HepG2 (cell line): Measurements from ENCODE around the gene C2orf42. TPM values are rescaled to one million over a fixed set of nuclear protein-coding genes. Genes with fewer than 3 reads are reported as not detected.
A peak's percentile ranks its signal among the peaks of the same experiment; 100 is the strongest.

Source experiments
- FOXA1 ChIP-seq, 2 experiments: fragments of 450-650 bp in 1 of 2; sonication (generic) in 1 of 2; formaldehyde crosslinking in 1 of 2; IDR thresholded peaks; 2 replicates each; pipeline versions ENCODE4 v1.4.0 to v1.6.1; 2016 to 2020; ENCODE audit warnings: missing genetic modification reagents in 1 of 2
- HOXD1 ChIP-seq: sonication (generic); formaldehyde crosslinking; IDR thresholded peaks from 2 replicates; pipeline ENCODE4 v1.5.0; 2020; ENCODE audit warnings: missing genetic modification reagents
- MIER2 ChIP-seq: IDR thresholded peaks from 2 replicates; pipeline ENCODE4 v1.6.1; 2016; ENCODE audit warnings: missing biosample characterization, missing genetic modification reagents
- MTA1 ChIP-seq: sonication (generic); formaldehyde crosslinking; IDR thresholded peaks from 2 replicates; pipeline ENCODE4 v1.4.0; 2020; ENCODE audit warnings: missing genetic modification reagents, mild to moderate bottlenecking, borderline replicate concordance
- NR2F2 ChIP-seq: IDR thresholded peaks from 2 replicates; pipeline ENCODE4 v1.6.1; 2012; ENCODE audit warnings: low read depth, inconsistent platforms, borderline replicate concordance
- RBAK ChIP-seq: sonication (generic); formaldehyde crosslinking; IDR thresholded peaks from 2 replicates; pipeline ENCODE4 v1.5.1; 2020; ENCODE audit warnings: mild to moderate bottlenecking, missing genetic modification reagents
- REL ChIP-seq: sonication (generic); formaldehyde crosslinking; conservative IDR thresholded peaks from 2 replicates; pipeline ENCODE4 v1.8.0; 2022; ENCODE audit warnings: mild to moderate bottlenecking, missing genetic modification reagents, moderate library complexity
- SKIL ChIP-seq: sonication (generic); formaldehyde crosslinking; IDR thresholded peaks from 2 replicates; pipeline ENCODE4 v1.8.0; 2022; ENCODE audit warnings: missing genetic modification reagents, mild to moderate bottlenecking, moderate library complexity, borderline replicate concordance
- SMYD3 ChIP-seq: sonication (generic); formaldehyde crosslinking; IDR thresholded peaks from 2 replicates; pipeline ENCODE4 v1.8.1; 2023; ENCODE audit warnings: mild to moderate bottlenecking, missing genetic modification reagents
- SOX13 ChIP-seq, 3 experiments: fragments of 450-650 bp in 1 of 3; sonication (generic) in 1 of 3; formaldehyde crosslinking in 1 of 3; IDR thresholded peaks in 2 of 3; conservative IDR thresholded peaks in 1 of 3; 2 replicates each; pipeline versions ENCODE4 v1.5.0 to v1.6.1; 2016 to 2020; ENCODE audit warnings: antibody characterized with exemption in 1 of 3, mild to moderate bottlenecking in 1 of 3, missing compliant biosample characterization in 1 of 3, missing genetic modification reagents in 1 of 3, moderate library complexity in 1 of 3
- SPEN ChIP-seq: sonication (generic); formaldehyde crosslinking; IDR thresholded peaks from 2 replicates; pipeline ENCODE4 v1.5.1; 2020; ENCODE audit warnings: low read depth, mild to moderate bottlenecking, missing genetic modification reagents
- TCF12 ChIP-seq, 2 experiments: fragments of 450-650 bp in 1 of 2; sonication (generic) in 1 of 2; formaldehyde crosslinking in 1 of 2; IDR thresholded peaks; 2 replicates each; pipeline versions ENCODE4 v1.6.1 to v1.8.0; 2017 to 2022; ENCODE audit warnings: antibody characterized with exemption in 1 of 2, mild to moderate bottlenecking in 1 of 2, missing genetic modification reagents in 1 of 2, moderate library complexity in 1 of 2
- ZBTB26 ChIP-seq: IDR thresholded peaks from 2 replicates; pipeline ENCODE4 v1.6.1; 2016; ENCODE audit warnings: missing compliant biosample characterization, missing genetic modification reagents, borderline replicate concordance
- ZNF44 ChIP-seq: sonication (generic); formaldehyde crosslinking; IDR thresholded peaks from 2 replicates; pipeline ENCODE4 v1.5.1; 2020; ENCODE audit warnings: mild to moderate bottlenecking, missing genetic modification reagents
- ZNF460 ChIP-seq: sonication (generic); formaldehyde crosslinking; IDR thresholded peaks from 2 replicates; pipeline ENCODE4 v1.5.1; 2020; ENCODE audit warnings: missing genetic modification reagents, mild to moderate bottlenecking, borderline replicate concordance
- polyA plus RNA-seq, 8 experiments: library from polyadenylated mRNA; depleted of rRNA in 3 of 8; stranded (reverse) in 7 of 8; unstranded in 1 of 8; fragments of >200 nt; fragmentation: Illumina TruSeq in 4 of 8; extraction: Trizol in 4 of 8; gene quantifications; 2 replicates each; pipeline versions ENCODE4 v1.2.1 to v1.2.3, GENCODE V29; 2011 to 2016; ENCODE audit warnings: low read depth in 4 of 8, missing spikeins in 1 of 8, mixed read lengths in 1 of 8; ENCODE audit not compliant: insufficient read depth in 1 of 8
- total RNA-seq, 5 experiments: library from RNA; depleted of rRNA; stranded (reverse); fragments of >200 nt; fragmentation: Illumina TruSeq; extraction: Trizol; gene quantifications; 2 replicates each; pipeline ENCODE4 v1.2.3, GENCODE V29; 2016; ENCODE audit warnings: low read depth in 1 of 5
- TF ChIP-seq, protein P1 (sequence below): sonication (generic); formaldehyde crosslinking; IDR thresholded peaks from 2 replicates; pipeline ENCODE4 v1.4.0; 2020; ENCODE audit warnings: missing genetic modification reagents, borderline replicate concordance

C2orf42 gene
- total and polyA plus RNA-seq, 2 of the 13 experiments (the other 11 are each of a cell fraction or from before 2014, with no cell fraction given) = 9.3 to 9.9 TPM

DNA sequence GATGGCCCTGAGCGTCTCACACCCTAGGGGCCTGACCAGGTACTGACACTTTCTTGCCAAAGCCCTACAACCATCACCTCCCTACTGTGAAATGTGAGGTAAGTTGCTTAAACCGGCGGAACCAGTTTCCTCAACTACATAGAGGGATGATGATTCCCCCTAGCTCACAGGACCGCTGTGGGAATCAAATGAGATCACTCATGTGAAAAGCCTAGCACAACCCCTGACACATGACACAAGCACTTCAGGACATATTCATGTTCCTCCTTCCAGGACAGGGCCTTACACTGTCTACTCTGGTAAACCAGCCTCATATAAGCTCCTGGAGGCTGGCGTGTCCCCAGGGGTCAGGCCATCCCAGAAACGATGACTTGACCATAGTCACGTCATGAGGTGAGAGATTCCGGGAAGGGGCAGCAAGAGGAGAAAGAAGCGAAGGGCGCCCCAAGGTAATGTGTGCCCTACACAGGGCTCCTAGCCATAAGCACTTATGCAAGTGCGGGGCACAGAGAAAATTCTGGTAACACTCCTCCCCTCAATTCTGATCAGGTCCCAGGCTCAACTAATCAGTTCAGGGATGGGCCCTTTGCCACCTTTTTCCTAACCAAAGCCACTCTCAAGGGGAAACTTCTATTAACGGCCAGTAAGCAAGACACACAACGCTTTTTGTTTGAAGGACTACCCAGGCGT lies 49.5 kb downstream of the C2orf42 start (continued):
- TF ChIP-seq ZNF44 (no peak; the same call in 1 of the 2 replicates), SOX13 (IDR thresholded peaks at IDR 0.05) (no peak), SOX13 (CRISPR knock-in tag; conservative IDR thresholded peaks at IDR 0.05 in 1 of 2, IDR thresholded peaks at IDR 0.05 in 1 of 2) (no peak), MIER2 (CRISPR knock-in tag) (peak; percentile 17; the same call in 1 of the 2 replicates), ZBTB26 (CRISPR knock-in tag) (no peak), ZNF460 (CRISPR knock-in tag) (no peak), MTA1 (CRISPR knock-in tag) (no peak), TCF12 (IDR thresholded peaks at IDR 0.05) (no peak), TCF12 (CRISPR knock-in tag; IDR thresholded peaks at IDR 0.05) (no peak), REL (CRISPR knock-in tag) (peak; percentile 13; the same call in 1 of the 2 replicates), SKIL (CRISPR knock-in tag) (no peak), NR2F2 (no peak), FOXA1 (IDR thresholded peaks at IDR 0.05) (no peak), FOXA1 (CRISPR knock-in tag; IDR thresholded peaks at IDR 0.05) (no peak), RBAK (CRISPR knock-in tag) (no peak), SMYD3 (CRISPR knock-in tag) (no peak), HOXD1 (CRISPR knock-in tag) (no peak; the same call in 1 of the 2 replicates), SPEN (CRISPR knock-in tag) (no peak)
- TF ChIP-seq, protein P1, sequence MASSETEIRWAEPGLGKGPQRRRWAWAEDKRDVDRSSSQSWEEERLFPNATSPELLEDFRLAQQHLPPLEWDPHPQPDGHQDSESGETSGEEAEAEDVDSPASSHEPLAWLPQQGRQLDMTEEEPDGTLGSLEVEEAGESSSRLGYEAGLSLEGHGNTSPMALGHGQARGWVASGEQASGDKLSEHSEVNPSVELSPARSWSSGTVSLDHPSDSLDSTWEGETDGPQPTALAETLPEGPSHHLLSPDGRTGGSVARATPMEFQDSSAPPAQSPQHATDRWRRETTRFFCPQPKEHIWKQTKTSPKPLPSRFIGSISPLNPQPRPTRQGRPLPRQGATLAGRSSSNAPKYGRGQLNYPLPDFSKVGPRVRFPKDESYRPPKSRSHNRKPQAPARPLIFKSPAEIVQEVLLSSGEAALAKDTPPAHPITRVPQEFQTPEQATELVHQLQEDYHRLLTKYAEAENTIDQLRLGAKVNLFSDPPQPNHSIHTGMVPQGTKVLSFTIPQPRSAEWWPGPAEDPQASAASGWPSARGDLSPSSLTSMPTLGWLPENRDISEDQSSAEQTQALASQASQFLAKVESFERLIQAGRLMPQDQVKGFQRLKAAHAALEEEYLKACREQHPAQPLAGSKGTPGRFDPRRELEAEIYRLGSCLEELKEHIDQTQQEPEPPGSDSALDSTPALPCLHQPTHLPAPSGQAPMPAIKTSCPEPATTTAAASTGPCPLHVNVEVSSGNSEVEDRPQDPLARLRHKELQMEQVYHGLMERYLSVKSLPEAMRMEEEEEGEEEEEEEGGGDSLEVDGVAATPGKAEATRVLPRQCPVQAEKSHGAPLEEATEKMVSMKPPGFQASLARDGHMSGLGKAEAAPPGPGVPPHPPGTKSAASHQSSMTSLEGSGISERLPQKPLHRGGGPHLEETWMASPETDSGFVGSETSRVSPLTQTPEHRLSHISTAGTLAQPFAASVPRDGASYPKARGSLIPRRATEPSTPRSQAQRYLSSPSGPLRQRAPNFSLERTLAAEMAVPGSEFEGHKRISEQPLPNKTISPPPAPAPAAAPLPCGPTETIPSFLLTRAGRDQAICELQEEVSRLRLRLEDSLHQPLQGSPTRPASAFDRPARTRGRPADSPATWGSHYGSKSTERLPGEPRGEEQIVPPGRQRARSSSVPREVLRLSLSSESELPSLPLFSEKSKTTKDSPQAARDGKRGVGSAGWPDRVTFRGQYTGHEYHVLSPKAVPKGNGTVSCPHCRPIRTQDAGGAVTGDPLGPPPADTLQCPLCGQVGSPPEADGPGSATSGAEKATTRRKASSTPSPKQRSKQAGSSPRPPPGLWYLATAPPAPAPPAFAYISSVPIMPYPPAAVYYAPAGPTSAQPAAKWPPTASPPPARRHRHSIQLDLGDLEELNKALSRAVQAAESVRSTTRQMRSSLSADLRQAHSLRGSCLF (CRISPR knock-in tag) = no peak
